Progenitor cell of endocrine pancreas (in vitro differentiated cells): Measurements from ENCODE around the gene G3BP2. TPM values are rescaled to one million over a fixed set of nuclear protein-coding genes. Genes with fewer than 3 reads are reported as not detected.
"Not testable (repeated sequence)": the region's sequence is repeated elsewhere in the genome, so short reads cannot be mapped to it uniquely, and the experiment has no call there.

Experiments
- DNase-seq: peaks from one replicate; pipeline ENCODE4 v3.0.0; 2021; ENCODE audit warnings: low spot score; ENCODE audit not compliant: unreplicated experiment
- H3K27ac Mint-ChIP-seq: 2 replicates; pipeline ENCODE4 v1.8.0; 2021; ENCODE audit warnings: mild to moderate bottlenecking, moderate library complexity, mixed read lengths
- H3K27me3 Mint-ChIP-seq: 2 replicates; pipeline ENCODE4 v1.8.0; 2021; ENCODE audit warnings: mixed read lengths
- H3K36me3 Mint-ChIP-seq: 2 replicates; pipeline ENCODE4 v1.8.0; 2022; ENCODE audit warnings: mixed read lengths; ENCODE audit not compliant: insufficient read depth
- H3K4me1 Mint-ChIP-seq: 2 replicates; pipeline ENCODE4 v1.8.0; 2021; ENCODE audit warnings: low read depth, mixed read lengths
- H3K4me3 Mint-ChIP-seq: 2 replicates; pipeline ENCODE4 v1.8.0; 2021; ENCODE audit warnings: low read depth, mild to moderate bottlenecking, moderate library complexity, mixed read lengths
- H3K9me3 Mint-ChIP-seq: 2 replicates; pipeline ENCODE4 v1.8.0; 2021; ENCODE audit warnings: low read depth, mixed read lengths
- CTCF ChIP-seq: fragments of 200-600 bp; sonication (generic); IDR thresholded peaks from one replicate; pipeline ENCODE4 v1.5.0; 2021; ENCODE audit warnings: antibody characterized with exemption, mild to moderate bottlenecking; ENCODE audit not compliant: unreplicated experiment
- total RNA-seq: library from RNA; stranded (reverse); gene quantifications from 2 replicates; pipeline ENCODE4 v1.2.1, GENCODE V29; 2021

Gene G3BP2
- total RNA-seq, 1 donor from 2014 or later: 157 TPM

GRCh38 chr4:75673959-75674328, 733 bp upstream of the G3BP2 start:
- Mint-ChIP-seq H3K4me1 (peaks cover 26% of the 10 kb centered on the region), H3K4me3 (peak overlapping the region; percentile 99), H3K9me3 (no peaks in the 10 kb centered on the region), H3K27ac (peak overlapping the region; percentile 100), H3K36me3 (no peaks in the 10 kb centered on the region), H3K27me3 (no peaks in the 10 kb centered on the region)
- no peak for DNase-seq
- no peak for TF ChIP-seq CTCF

GRCh38 chr4:75672461-75673026, 667 bp downstream of the G3BP2 start:
- H3K27ac Mint-ChIP-seq: peak overlapping the region; percentile 100
- H3K4me1 Mint-ChIP-seq: peaks cover 38% of the 10 kb centered on the region
- no peaks in the 10 kb centered on the region for H3K27me3 Mint-ChIP-seq
- no peak for TF ChIP-seq CTCF
- no peaks in the 10 kb centered on the region for H3K9me3 Mint-ChIP-seq
- peak; percentile 42 for DNase-seq
- H3K4me3 Mint-ChIP-seq: peak overlapping the region; percentile 99
- no peaks in the 10 kb centered on the region for H3K36me3 Mint-ChIP-seq

- DNase-seq: no peak
- Mint-ChIP-seq H3K27ac (peak overlapping the region; percentile 100), H3K36me3 (no peaks in the 10 kb centered on the region), H3K9me3 (no peaks in the 10 kb centered on the region), H3K4me3 (peak overlapping the region; percentile 99), H3K4me1 (peaks cover 43% of the 10 kb centered on the region), H3K27me3 (no peaks in the 10 kb centered on the region)
- no peak for TF ChIP-seq CTCF
These were observed 1.3 kb downstream of the G3BP2 start for GRCh38 chr4:75671802-75672421.

- peaks cover 2% of the 10 kb centered on the region for H3K36me3 Mint-ChIP-seq
- H3K9me3 Mint-ChIP-seq: no peaks in the 10 kb centered on the region
- no peaks in the 10 kb centered on the region for H3K27me3 Mint-ChIP-seq
- H3K27ac Mint-ChIP-seq: peak overlapping the region; percentile 2
- H3K4me1 Mint-ChIP-seq: peaks cover 44% of the 10 kb centered on the region
- DNase-seq: no peak
- H3K4me3 Mint-ChIP-seq: no peak overlapping the region
- no peak for TF ChIP-seq CTCF
These were observed 4.6 kb downstream of the G3BP2 start for GRCh38 chr4:75668596-75668995.

GRCh38 chr4:75667636-75668035, 5.6 kb downstream of the G3BP2 start:
- not testable (repeated sequence) for H3K9me3 Mint-ChIP-seq, H3K36me3 Mint-ChIP-seq, H3K27me3 Mint-ChIP-seq, H3K4me3 Mint-ChIP-seq, DNase-seq
- Mint-ChIP-seq H3K4me1 (peaks cover 44% of the 10 kb centered on the region), H3K27ac (peak overlapping the region; percentile 71)

- no peak for DNase-seq
- no peak for TF ChIP-seq CTCF
- Mint-ChIP-seq H3K27me3 (no peaks in the 10 kb centered on the region), H3K36me3 (peaks cover 5% of the 10 kb centered on the region), H3K4me1 (peaks cover 37% of the 10 kb centered on the region), H3K27ac (no peak overlapping the region), H3K4me3 (no peak overlapping the region), H3K9me3 (no peaks in the 10 kb centered on the region)
These were observed 6.9 kb downstream of the G3BP2 start for GRCh38 chr4:75666299-75666698.

- not testable (repeated sequence) for H3K9me3 Mint-ChIP-seq, H3K4me3 Mint-ChIP-seq, H3K27ac Mint-ChIP-seq, H3K36me3 Mint-ChIP-seq, DNase-seq, H3K27me3 Mint-ChIP-seq
- H3K4me1 Mint-ChIP-seq: peaks cover 38% of the 10 kb centered on the region
These were observed 8.6 kb downstream of the G3BP2 start for GRCh38 chr4:75664604-75665003.
